ENCODE measurements around the gene FBXO40.
"Not testable (repeated sequence)": the region's sequence is repeated elsewhere in the genome, so short reads cannot be mapped to it uniquely, and the experiment has no call there.

The FBXO40 gene

GRCh38 chr3:121592856-121593702 is at the start of gene FBXO40:
Gene FBXO40 (plus strand): TSS chr3:121593379. CDS start chr3:121620576, 27,197 bp downstream.
- no peak for DNase-seq
- TF ChIP-seq GATA1 (IDR thresholded peaks at IDR 0.05; ENCODE audit: low read depth, low read length) (no peak), POLR2A (IDR thresholded peaks at IDR 0.05; ENCODE audit: low read length) (no peak)

- DNase-seq, result peak; percentile 73 to 78
- TF ChIP-seq GATA1 (IDR thresholded peaks at IDR 0.05; ENCODE audit: low read depth, low read length) (no peak), POLR2A (IDR thresholded peaks at IDR 0.05; ENCODE audit: low read length) (no peak)
Measured at GRCh38 chr3:121545049-121545573, 48.1 kb upstream of the FBXO40 start.

- peak; percentile 91 for TF ChIP-seq POLR2A (IDR thresholded peaks at IDR 0.05; ENCODE audit: low read length)
- no peak for TF ChIP-seq GATA1 (IDR thresholded peaks at IDR 0.05; ENCODE audit: low read depth, low read length)
- DNase-seq, result peak; percentile 95 to 96
Measured at GRCh38 chr3:121545574-121546455, 47.4 kb upstream of the FBXO40 start, which contains the start of gene POLQ. Gene POLQ (minus strand): TSS chr3:121545988. CDS start chr3:121545877, 111 bp downstream.

GRCh38 chr3:121552379-121552778 is 40.8 kb upstream of the FBXO40 start:
- no peak for DNase-seq
- TF ChIP-seq POLR2A (IDR thresholded peaks at IDR 0.05; ENCODE audit: low read length) (no peak), GATA1 (IDR thresholded peaks at IDR 0.05; ENCODE audit: low read depth, low read length) (no peak)

GRCh38 chr3:121552797-121553196 is 40.4 kb upstream of the FBXO40 start:
- DNase-seq, result no peak
- TF ChIP-seq GATA1 (IDR thresholded peaks at IDR 0.05; ENCODE audit: low read depth, low read length) (no peak), POLR2A (IDR thresholded peaks at IDR 0.05; ENCODE audit: low read length) (no peak)

- DNase-seq, result no peak
- TF ChIP-seq GATA1 (IDR thresholded peaks at IDR 0.05; ENCODE audit: low read depth, low read length), result no peak
- TF ChIP-seq POLR2A (IDR thresholded peaks at IDR 0.05; ENCODE audit: low read length), result no peak
Measured at GRCh38 chr3:121557426-121557934, 35.7 kb upstream of the FBXO40 start.

- DNase-seq, result no peak
- TF ChIP-seq GATA1 (IDR thresholded peaks at IDR 0.05; ENCODE audit: low read depth, low read length), result no peak
- TF ChIP-seq POLR2A (IDR thresholded peaks at IDR 0.05; ENCODE audit: low read length), result no peak
Measured at GRCh38 chr3:121562148-121562547, 31.0 kb upstream of the FBXO40 start.

- TF ChIP-seq GATA1 (IDR thresholded peaks at IDR 0.05; ENCODE audit: low read depth, low read length), result no peak
- no peak for TF ChIP-seq POLR2A (IDR thresholded peaks at IDR 0.05; ENCODE audit: low read length)
- DNase-seq, result no peak
Measured at GRCh38 chr3:121566773-121567172, 26.4 kb upstream of the FBXO40 start.

- TF ChIP-seq GATA1 (IDR thresholded peaks at IDR 0.05; ENCODE audit: low read depth, low read length) (no peak), POLR2A (IDR thresholded peaks at IDR 0.05; ENCODE audit: low read length) (no peak)
- DNase-seq, result no peak
Measured at GRCh38 chr3:121567649-121568048, 25.5 kb upstream of the FBXO40 start, which contains the start of gene ARGFX. Gene ARGFX (plus strand): TSS chr3:121567949. CDS start chr3:121570714, 2,765 bp downstream.

- TF ChIP-seq GATA1 (IDR thresholded peaks at IDR 0.05; ENCODE audit: low read depth, low read length), result no peak
- no peak for TF ChIP-seq POLR2A (IDR thresholded peaks at IDR 0.05; ENCODE audit: low read length)
- DNase-seq, result peak; percentile 64 to 75
Measured at GRCh38 chr3:121574449-121574848, 18.7 kb upstream of the FBXO40 start.

- DNase-seq, result no peak
- no peak for TF ChIP-seq POLR2A (IDR thresholded peaks at IDR 0.05; ENCODE audit: low read length)
- no peak for TF ChIP-seq GATA1 (IDR thresholded peaks at IDR 0.05; ENCODE audit: low read depth, low read length)
Measured at GRCh38 chr3:121581691-121582090, 11.5 kb upstream of the FBXO40 start.

GRCh38 chr3:121584418-121584817 is 8.8 kb upstream of the FBXO40 start:
- no peak for DNase-seq
- TF ChIP-seq POLR2A (IDR thresholded peaks at IDR 0.05; ENCODE audit: low read length) (no peak), GATA1 (IDR thresholded peaks at IDR 0.05; ENCODE audit: low read depth, low read length) (no peak)

- DNase-seq, result not testable (repeated sequence)
Measured at GRCh38 chr3:121593806-121594205, 627 bp downstream of the FBXO40 start.

- TF ChIP-seq POLR2A (IDR thresholded peaks at IDR 0.05; ENCODE audit: low read length) (no peak), GATA1 (IDR thresholded peaks at IDR 0.05; ENCODE audit: low read depth, low read length) (no peak)
- no peak for DNase-seq
Measured at GRCh38 chr3:121594850-121595249, 1.7 kb downstream of the FBXO40 start.

Measured in erythroblast (primary cell).